Stimulated activated CD4-positive, alpha-beta T cell treated with anti-CD3 and anti-CD28 coated beads, Interleukin-15, amount 100 ng/mL, for 1 hour (primary cell): Measurements from ENCODE around the gene WTAP.
A peak's percentile ranks its signal among the peaks of the same experiment; 100 is the strongest.
"Not testable (repeated sequence)": the region's sequence is repeated elsewhere in the genome, so short reads cannot be mapped to it uniquely, and the experiment has no call there.

Experiments
- DNase-seq, 2 donors: peaks; one replicate each; pipeline ENCODE4 v3.0.0-alpha.2; 2020; ENCODE audit warnings: low read depth in 1 of 2, low spot score in 1 of 2

WTAP gene

GRCh38 chr6:159693128-159693893 is 34.0 kb upstream of the WTAP start, which contains the start of gene SOD2:
Gene SOD2, minus strand, starts transcription at chr6:159693241. Its CDS starts 74 bp downstream, at chr6:159693167.
- DNase-seq, result peak; percentile 74

GRCh38 chr6:159693894-159694545 is 33.3 kb upstream of the WTAP start:
- DNase-seq, result peak in 1 of 2 donors; percentile 11

- no peak for DNase-seq
These were observed 31.3 kb upstream of the WTAP start for GRCh38 chr6:159695984-159696383.

- no peak for DNase-seq
These were observed 26.3 kb upstream of the WTAP start for GRCh38 chr6:159700970-159701369.

- no peak for DNase-seq
These were observed 25.8 kb upstream of the WTAP start for GRCh38 chr6:159701413-159701999.

- not testable (repeated sequence) for DNase-seq
These were observed 16.7 kb upstream of the WTAP start for GRCh38 chr6:159710603-159711002.

GRCh38 chr6:159712389-159712788 is 14.9 kb upstream of the WTAP start:
- not testable (repeated sequence) for DNase-seq

GRCh38 chr6:159713984-159714383 is 13.3 kb upstream of the WTAP start:
- no peak for DNase-seq

GRCh38 chr6:159714404-159714803 is 12.9 kb upstream of the WTAP start:
- DNase-seq, result no peak

- no peak for DNase-seq
These were observed 12.1 kb upstream of the WTAP start for GRCh38 chr6:159715166-159715565.

GRCh38 chr6:159715605-159716004 is 11.7 kb upstream of the WTAP start:
- DNase-seq, result no peak

- no peak for DNase-seq
These were observed 10.8 kb upstream of the WTAP start for GRCh38 chr6:159716247-159717096.

- DNase-seq, result no peak
These were observed 8.7 kb upstream of the WTAP start for GRCh38 chr6:159718634-159719033.

GRCh38 chr6:159719287-159719686 is 8.0 kb upstream of the WTAP start:
- DNase-seq, result no peak

- DNase-seq, result no peak
These were observed 6.6 kb upstream of the WTAP start for GRCh38 chr6:159720708-159721107.

- DNase-seq, result not testable (repeated sequence)
These were observed 5.3 kb upstream of the WTAP start for GRCh38 chr6:159721981-159722380.

- DNase-seq, result no peak
These were observed 4.7 kb upstream of the WTAP start for GRCh38 chr6:159722655-159723054.

- no peak for DNase-seq
These were observed 4.0 kb upstream of the WTAP start for GRCh38 chr6:159723259-159723658.

- DNase-seq, result no peak
These were observed 2.5 kb upstream of the WTAP start for GRCh38 chr6:159724778-159725177.

- DNase-seq, result not testable (repeated sequence)
These were observed 2.1 kb upstream of the WTAP start for GRCh38 chr6:159725208-159725607.

GRCh38 chr6:159726255-159726917 is 920 bp upstream of the WTAP start:
- no peak for DNase-seq
